ENCODE measurements around the gene KCNQ2.
A peak's percentile ranks its signal among the peaks of the same experiment; 100 is the strongest.

Gene KCNQ2

DNA sequence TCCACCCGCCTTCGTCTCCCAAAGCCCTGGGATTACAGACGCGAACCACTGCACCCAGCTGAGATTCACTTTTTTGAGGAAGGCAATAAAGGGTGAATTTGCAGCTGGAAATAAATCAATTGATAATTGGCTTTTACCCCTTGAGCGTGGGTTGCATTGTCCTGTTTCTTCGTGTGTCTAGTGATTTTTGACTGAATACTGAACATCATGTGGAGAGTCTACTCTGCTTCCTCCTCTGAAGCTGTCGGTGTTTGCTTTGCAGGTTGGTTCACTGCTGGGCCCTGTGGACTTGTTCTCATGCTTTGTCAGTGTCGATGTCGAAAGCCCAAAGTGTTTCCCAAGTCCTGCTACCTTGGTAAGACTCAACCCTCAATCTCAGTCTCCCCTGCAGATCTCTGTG, 32.2 kb upstream of the KCNQ2 start:
- Histone ChIP-seq H3K27ac (no peak overlapping the region), H3K9ac (ENCODE audit: insufficient read length) (no peak overlapping the region), H3K36me3 (ENCODE audit: insufficient read depth, low read length) (no peaks in the 10 kb centered on the region), H3K4me3 (no peak overlapping the region), H3K9me3 (ENCODE audit: low read depth, low read length) (no peaks in the 10 kb centered on the region)
- no peak for TF ChIP-seq EZH2 (IDR thresholded peaks at IDR 0.05)
- TF ChIP-seq FOXP2 (optimal IDR thresholded peaks at IDR 0.05; ENCODE audit: control extremely low read depth, extremely low read length, insufficient read depth) = no peak
- DNase-seq (ENCODE audit: low read depth, low spot score) = no peak

DNA sequence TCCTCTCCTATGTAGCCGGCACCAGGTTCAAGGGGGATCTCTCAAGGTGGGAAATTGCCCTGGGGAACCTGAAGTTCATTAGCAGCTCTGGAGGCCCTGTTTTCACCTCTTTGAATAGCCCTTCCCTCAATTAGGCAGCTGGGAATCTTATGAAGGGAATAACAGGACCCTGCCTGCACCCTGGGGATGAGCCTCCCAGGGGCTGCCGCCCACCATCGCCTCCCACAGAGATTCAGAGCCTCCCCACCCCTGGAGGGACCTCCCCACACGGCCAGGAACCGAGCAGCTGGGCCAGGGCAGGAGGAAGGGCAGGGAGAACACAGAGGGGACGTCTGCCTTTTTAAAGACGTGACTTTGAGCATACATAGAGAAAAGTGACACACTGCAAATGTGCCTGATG, 31.1 kb upstream of the KCNQ2 start:
- Histone ChIP-seq H3K9ac (ENCODE audit: insufficient read length) (no peak overlapping the region), H3K36me3 (ENCODE audit: insufficient read depth, low read length) (no peaks in the 10 kb centered on the region), H3K4me3 (no peak overlapping the region), H3K9me3 (ENCODE audit: low read depth, low read length) (no peaks in the 10 kb centered on the region), H3K27ac (no peak overlapping the region)
- no peak for DNase-seq (ENCODE audit: low read depth, low spot score)
- TF ChIP-seq EZH2 (IDR thresholded peaks at IDR 0.05) (no peak), FOXP2 (optimal IDR thresholded peaks at IDR 0.05; ENCODE audit: control extremely low read depth, extremely low read length, insufficient read depth) (no peak), POLR2AphosphoS5 (IDR thresholded peaks at IDR 0.05; ENCODE audit: borderline replicate concordance, low read depth, low read length) (no peak)

DNA sequence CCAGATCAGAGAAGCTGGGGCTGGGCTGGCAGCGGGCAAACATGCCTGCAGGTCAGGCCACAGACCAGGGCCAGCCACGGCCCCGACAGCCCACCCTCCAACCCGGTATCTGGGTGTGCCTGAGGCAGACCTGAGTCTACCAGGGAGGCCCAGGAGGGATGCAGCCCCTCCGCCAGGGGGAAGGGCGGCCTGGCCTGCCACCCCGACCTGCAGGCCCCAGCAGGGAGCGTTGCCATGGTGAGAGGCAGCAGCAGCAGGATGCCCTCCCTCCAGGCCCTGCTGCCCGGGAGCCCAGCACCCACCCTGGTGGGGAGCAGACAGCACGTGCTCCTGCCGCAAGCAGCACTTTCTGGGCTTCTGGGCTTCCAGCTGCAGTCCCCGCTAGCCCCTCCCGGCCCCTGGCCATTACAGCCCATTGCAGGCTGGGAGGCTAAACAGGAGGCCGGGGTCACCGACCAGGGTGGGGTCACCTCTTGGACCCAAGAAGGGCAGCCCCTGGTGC, 30.3 kb upstream of the KCNQ2 start:
- Histone ChIP-seq H3K27ac (no peak overlapping the region), H3K9ac (ENCODE audit: insufficient read length) (no peak overlapping the region), H3K4me3 (no peak overlapping the region), H3K36me3 (ENCODE audit: insufficient read depth, low read length) (no peaks in the 10 kb centered on the region), H3K9me3 (ENCODE audit: low read depth, low read length) (no peaks in the 10 kb centered on the region)
- TF ChIP-seq POLR2AphosphoS5 (IDR thresholded peaks at IDR 0.05; ENCODE audit: borderline replicate concordance, low read depth, low read length) (no peak), EZH2 (IDR thresholded peaks at IDR 0.05) (no peak), FOXP2 (optimal IDR thresholded peaks at IDR 0.05; ENCODE audit: control extremely low read depth, extremely low read length, insufficient read depth) (no peak)
- DNase-seq (ENCODE audit: low read depth, low spot score) = no peak

DNA sequence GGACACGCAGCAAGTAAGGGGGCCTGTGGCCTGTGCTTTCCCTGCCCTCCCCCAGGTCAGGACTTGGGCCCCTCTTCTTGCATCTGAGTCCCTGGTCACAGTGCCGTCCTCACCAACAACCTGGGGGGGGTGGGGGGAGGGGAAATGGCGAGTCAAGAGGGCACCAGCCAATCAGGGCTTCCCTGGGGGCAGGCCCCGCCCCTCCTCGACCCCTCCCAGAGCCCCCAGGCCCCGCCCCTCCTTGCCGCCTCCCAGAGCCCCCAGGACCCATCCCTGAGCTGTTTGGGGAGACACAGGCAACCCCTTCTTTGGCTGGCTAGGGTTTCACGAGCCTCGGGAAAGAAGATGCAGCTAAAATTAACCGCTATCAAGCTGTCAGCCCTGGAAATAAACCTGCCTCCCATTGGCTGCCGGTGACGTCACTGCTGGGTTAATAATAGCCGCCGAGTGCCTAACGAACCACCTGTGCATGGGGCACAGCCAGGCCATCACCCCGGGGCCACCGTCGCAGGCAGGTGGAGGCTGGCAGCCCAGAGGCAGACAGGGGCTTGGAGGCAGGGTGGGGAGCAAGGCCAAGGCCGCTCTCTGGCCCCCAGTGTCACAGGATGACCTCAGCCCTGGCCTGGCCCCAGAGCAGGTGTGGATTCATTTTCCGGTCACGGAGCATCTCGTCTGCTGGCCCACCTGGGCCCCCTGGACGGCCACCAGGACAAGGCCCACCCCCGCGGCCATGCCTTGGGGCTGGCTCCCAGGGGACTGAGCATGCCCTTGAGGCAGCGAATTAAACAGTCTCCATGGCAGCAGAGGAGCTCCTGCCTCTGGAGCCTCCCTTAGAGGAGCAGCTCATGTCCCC, 29.6 kb upstream of the KCNQ2 start:
- TF ChIP-seq EZH2 (IDR thresholded peaks at IDR 0.05) (no peak), POLR2AphosphoS5 (IDR thresholded peaks at IDR 0.05; ENCODE audit: borderline replicate concordance, low read depth, low read length) (no peak), FOXP2 (optimal IDR thresholded peaks at IDR 0.05; ENCODE audit: control extremely low read depth, extremely low read length, insufficient read depth) (no peak)
- no peak for DNase-seq (ENCODE audit: low read depth, low spot score)

DNA sequence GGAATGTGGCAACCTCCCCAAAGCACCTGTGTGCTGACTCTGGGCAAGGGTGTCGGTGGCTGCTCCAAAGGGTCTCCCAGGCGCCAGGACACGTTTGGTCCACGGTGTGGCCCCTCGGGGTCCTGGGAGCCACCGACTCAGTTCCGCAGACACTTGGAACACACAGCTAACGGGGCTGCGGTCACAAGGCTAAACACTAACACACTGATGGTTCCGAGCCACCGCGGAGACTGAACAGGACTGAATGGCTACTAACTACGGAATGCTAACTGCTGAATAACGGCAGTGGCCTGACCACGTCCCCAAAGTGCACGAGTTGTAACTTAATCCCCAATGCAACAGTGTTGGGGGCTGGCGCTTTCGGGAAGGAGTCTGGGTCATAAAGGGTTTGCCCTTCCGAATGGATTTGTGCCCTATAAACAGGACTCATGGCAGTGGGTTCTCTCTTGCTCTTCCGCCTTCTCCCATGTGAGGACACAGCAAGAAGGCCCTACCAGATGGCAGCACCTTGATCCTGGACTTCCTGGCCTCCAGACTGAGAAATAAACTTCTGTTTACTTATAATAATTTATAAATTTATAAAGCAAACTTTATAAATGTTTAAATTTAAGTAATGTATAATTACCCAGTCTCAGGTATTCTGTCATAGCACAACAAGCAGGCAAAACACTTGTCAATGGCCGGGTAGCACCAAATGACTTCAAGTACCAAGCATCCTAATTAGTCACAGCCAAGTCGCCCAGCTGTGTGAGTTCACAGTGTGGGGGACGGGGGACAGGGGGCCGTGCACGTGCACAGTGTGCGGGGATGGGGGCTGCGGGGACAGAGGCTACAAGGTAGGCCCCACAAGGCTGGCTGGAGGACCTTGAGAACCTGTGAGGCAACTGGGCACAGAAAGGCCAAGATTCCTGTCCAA, 28.7 kb upstream of the KCNQ2 start:
- no peak overlapping the region for H3K4me3 ChIP-seq
- H3K27ac ChIP-seq = no peak overlapping the region
- TF ChIP-seq POLR2AphosphoS5 (IDR thresholded peaks at IDR 0.05; ENCODE audit: borderline replicate concordance, low read depth, low read length) = no peak
- no peak for TF ChIP-seq EZH2 (IDR thresholded peaks at IDR 0.05)
- TF ChIP-seq FOXP2 (optimal IDR thresholded peaks at IDR 0.05; ENCODE audit: control extremely low read depth, extremely low read length, insufficient read depth) = no peak
- H3K36me3 ChIP-seq (ENCODE audit: insufficient read depth, low read length) = no peaks in the 10 kb centered on the region
- H3K9me3 ChIP-seq (ENCODE audit: low read depth, low read length) = no peaks in the 10 kb centered on the region
- H3K9ac ChIP-seq (ENCODE audit: insufficient read length) = no peak overlapping the region
- DNase-seq (ENCODE audit: low read depth, low spot score) = no peak

More for the DNA sequence above, 29.6 kb upstream of the KCNQ2 start:
- no peak overlapping the region for H3K9ac ChIP-seq (ENCODE audit: insufficient read length)
- H3K9me3 ChIP-seq (ENCODE audit: low read depth, low read length) = no peaks in the 10 kb centered on the region
- peak overlapping the region; percentile 26; the same call in 1 of the 2 replicates for H3K4me3 ChIP-seq
- H3K27ac ChIP-seq = no peak overlapping the region
- H3K36me3 ChIP-seq (ENCODE audit: insufficient read depth, low read length) = no peaks in the 10 kb centered on the region

DNA sequence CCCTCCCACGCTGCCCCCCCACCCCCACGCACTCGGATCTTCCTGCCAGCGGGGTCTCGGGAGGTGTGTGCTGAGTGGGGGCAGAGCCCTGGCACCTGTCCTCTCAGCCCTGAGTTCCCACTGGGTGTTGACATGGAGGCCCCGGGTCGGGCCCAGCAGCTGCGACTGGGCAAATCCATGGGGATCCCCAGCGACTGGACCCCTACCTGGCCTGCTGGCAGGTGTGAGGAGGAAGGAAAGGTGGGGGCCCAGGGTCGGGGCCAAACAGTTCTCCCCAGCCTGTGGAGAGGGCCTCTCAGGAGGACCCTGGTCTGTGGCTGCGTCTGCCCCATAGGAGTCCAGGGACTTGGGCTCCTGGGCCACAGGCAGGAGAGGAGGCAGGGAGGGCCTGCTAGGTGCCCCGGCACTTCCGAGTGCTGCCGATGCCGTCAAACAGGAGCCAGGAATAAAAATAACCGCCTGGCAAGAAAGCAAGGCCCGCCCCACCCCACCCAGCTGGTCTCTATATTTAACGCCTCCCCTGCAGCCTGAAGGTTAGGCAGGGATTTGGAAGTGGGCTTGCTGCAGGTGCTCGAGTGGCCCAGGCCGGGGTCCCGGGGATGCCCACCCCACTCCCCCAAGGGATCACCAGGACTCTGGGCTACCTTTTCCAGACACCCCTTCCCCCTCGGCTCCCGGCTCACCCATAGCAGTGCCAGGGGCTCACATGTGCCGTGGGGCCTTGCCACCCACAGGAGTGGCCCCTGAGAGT, 27.9 kb upstream of the KCNQ2 start:
- Histone ChIP-seq H3K9ac (ENCODE audit: insufficient read length) (no peak overlapping the region), H3K9me3 (ENCODE audit: low read depth, low read length) (no peaks in the 10 kb centered on the region), H3K4me3 (no peak overlapping the region), H3K36me3 (ENCODE audit: insufficient read depth, low read length) (no peaks in the 10 kb centered on the region), H3K27ac (no peak overlapping the region)
- TF ChIP-seq EZH2 (IDR thresholded peaks at IDR 0.05) (no peak), POLR2AphosphoS5 (IDR thresholded peaks at IDR 0.05; ENCODE audit: borderline replicate concordance, low read depth, low read length) (no peak), FOXP2 (optimal IDR thresholded peaks at IDR 0.05; ENCODE audit: control extremely low read depth, extremely low read length, insufficient read depth) (no peak)
- no peak for DNase-seq (ENCODE audit: low read depth, low spot score)

DNA sequence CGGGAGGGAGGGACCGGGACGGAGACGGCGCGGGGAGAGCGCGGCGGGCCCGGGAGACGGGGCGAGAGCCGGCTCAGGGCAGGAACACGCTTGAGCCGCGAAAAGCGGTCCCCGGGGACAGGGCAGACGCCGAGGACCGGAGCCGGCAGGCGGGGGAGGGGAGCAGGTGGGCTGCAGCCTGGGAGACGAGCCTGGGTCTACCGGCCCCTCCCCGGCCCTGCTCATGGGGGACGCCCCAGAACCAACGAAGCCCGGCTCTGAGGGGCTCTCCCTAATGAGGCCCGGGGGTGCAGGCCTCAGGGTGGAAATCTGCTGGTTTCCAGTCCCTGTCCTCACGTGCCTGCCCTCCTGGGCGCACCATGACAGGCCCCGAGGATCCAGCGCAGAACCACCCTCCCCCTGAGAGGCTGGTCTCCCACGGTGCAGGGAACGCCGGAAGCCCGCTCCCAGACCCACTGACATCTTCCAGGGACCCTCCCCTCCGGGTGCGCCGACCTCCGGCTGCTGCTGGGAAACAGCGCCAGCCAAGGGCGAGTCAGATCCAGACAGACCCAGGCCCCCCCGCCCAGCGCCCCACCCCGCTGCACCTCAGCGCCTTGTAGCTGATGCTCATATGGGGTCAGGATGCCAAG, 27.0 kb upstream of the KCNQ2 start:
- no peaks in the 10 kb centered on the region for H3K9me3 ChIP-seq (ENCODE audit: low read depth, low read length)
- TF ChIP-seq EZH2 (IDR thresholded peaks at IDR 0.05) (no peak), POLR2AphosphoS5 (IDR thresholded peaks at IDR 0.05; ENCODE audit: borderline replicate concordance, low read depth, low read length) (no peak), FOXP2 (optimal IDR thresholded peaks at IDR 0.05; ENCODE audit: control extremely low read depth, extremely low read length, insufficient read depth) (no peak)
- no peak for DNase-seq (ENCODE audit: low read depth, low spot score)
- H3K9ac ChIP-seq (ENCODE audit: insufficient read length) = no peak overlapping the region
- H3K27ac ChIP-seq = no peak overlapping the region
- 0 out of 2 replicates have a peak overlapping the region, but pooled peaks have one; percentile 43 for H3K4me3 ChIP-seq
- H3K36me3 ChIP-seq (ENCODE audit: insufficient read depth, low read length) = no peaks in the 10 kb centered on the region
